Ishikawa (cell line): ENCODE results near the gene CA10.

ENCODE experiments used
- CEBPB ChIP-seq: IDR thresholded peaks from 2 replicates; pipeline ENCODE4 v1.6.1; 2012
- CREB1 ChIP-seq: IDR thresholded peaks from 2 replicates; pipeline ENCODE4 v1.6.1; 2012; ENCODE audit warnings: low read depth
- EGR1 ChIP-seq: IDR thresholded peaks from 2 replicates; pipeline ENCODE4 v1.6.1; 2012
- EP300 ChIP-seq: IDR thresholded peaks from 2 replicates; pipeline ENCODE4 v1.6.1; 2012; ENCODE audit warnings: borderline replicate concordance
- FOXM1 ChIP-seq: IDR thresholded peaks from 2 replicates; pipeline ENCODE4 v1.6.1; 2012; ENCODE audit warnings: low read depth, borderline replicate concordance
- NFIC ChIP-seq: IDR thresholded peaks from 2 replicates; pipeline ENCODE4 v1.6.1; 2012
- RAD21 ChIP-seq: IDR thresholded peaks from 2 replicates; pipeline ENCODE4 v1.6.1; 2012; ENCODE audit warnings: low read depth
- TAF1 ChIP-seq: IDR thresholded peaks from 2 replicates; pipeline ENCODE4 v1.6.1; 2012; ENCODE audit warnings: low read depth, mild to moderate bottlenecking
- TCF12 ChIP-seq: IDR thresholded peaks from 2 replicates; pipeline ENCODE4 v1.6.1; 2012; ENCODE audit warnings: low read depth
- TEAD4 ChIP-seq: IDR thresholded peaks from 2 replicates; pipeline ENCODE4 v1.6.1; 2012
- YY1 ChIP-seq: IDR thresholded peaks from 2 replicates; pipeline ENCODE4 v1.6.1; 2012; ENCODE audit warnings: low read depth
- ZBTB7A ChIP-seq: IDR thresholded peaks from 2 replicates; pipeline ENCODE4 v1.6.1; 2012; ENCODE audit warnings: low read depth
- TF ChIP-seq, protein P1 (sequence below): IDR thresholded peaks from 2 replicates; pipeline ENCODE4 v1.6.1; 2012; ENCODE audit warnings: low read depth, mild to moderate bottlenecking
- TF ChIP-seq, protein P2 (sequence below): IDR thresholded peaks from 2 replicates; pipeline ENCODE4 v1.6.1; 2012
- TF ChIP-seq, protein P3 (sequence below): IDR thresholded peaks from 2 replicates; pipeline ENCODE4 v1.6.1; 2012

CA10 gene

DNA sequence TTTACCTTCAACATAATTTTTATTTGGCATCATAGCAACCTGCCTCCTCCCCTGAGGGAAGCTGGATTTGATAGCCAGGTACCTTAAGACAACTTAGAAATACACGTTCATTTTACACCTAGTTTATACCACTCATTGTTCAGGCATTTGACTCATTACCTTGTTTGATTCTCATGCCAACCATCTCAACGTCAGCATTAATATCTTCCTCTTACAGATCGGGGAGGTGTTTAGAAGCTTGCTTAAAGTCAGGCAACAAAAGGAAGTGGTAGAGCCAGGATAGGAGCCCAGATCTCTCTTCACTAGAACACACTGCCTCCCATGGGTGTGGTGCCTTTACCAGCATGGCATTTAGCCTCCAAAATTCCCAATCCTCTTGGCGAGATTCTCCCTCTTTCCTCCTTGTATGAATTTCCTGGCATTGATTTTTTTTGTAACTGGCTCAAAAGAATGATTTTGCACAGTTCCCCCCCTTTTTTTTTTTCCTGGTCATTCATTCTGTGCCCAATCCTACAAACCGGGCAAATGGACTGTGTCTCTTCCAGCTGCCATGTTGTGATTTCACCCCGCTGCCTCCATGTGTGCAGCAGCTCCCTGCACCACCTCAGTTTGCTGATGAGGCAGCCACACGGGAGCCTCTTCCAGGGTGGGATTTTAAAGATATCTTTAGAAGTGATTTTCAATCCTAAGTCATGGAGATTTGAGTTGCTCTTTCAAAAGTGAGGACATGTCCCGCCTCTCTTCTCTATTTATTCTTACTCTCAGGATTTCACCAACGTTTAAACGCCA is 514.6 kb downstream of the CA10 start:
- TF ChIP-seq TAF1 (no peak), EGR1 (no peak), NFIC (no peak), YY1 (no peak)
- TF ChIP-seq, protein P1, sequence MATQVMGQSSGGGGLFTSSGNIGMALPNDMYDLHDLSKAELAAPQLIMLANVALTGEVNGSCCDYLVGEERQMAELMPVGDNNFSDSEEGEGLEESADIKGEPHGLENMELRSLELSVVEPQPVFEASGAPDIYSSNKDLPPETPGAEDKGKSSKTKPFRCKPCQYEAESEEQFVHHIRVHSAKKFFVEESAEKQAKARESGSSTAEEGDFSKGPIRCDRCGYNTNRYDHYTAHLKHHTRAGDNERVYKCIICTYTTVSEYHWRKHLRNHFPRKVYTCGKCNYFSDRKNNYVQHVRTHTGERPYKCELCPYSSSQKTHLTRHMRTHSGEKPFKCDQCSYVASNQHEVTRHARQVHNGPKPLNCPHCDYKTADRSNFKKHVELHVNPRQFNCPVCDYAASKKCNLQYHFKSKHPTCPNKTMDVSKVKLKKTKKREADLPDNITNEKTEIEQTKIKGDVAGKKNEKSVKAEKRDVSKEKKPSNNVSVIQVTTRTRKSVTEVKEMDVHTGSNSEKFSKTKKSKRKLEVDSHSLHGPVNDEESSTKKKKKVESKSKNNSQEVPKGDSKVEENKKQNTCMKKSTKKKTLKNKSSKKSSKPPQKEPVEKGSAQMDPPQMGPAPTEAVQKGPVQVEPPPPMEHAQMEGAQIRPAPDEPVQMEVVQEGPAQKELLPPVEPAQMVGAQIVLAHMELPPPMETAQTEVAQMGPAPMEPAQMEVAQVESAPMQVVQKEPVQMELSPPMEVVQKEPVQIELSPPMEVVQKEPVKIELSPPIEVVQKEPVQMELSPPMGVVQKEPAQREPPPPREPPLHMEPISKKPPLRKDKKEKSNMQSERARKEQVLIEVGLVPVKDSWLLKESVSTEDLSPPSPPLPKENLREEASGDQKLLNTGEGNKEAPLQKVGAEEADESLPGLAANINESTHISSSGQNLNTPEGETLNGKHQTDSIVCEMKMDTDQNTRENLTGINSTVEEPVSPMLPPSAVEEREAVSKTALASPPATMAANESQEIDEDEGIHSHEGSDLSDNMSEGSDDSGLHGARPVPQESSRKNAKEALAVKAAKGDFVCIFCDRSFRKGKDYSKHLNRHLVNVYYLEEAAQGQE = no peak

DNA sequence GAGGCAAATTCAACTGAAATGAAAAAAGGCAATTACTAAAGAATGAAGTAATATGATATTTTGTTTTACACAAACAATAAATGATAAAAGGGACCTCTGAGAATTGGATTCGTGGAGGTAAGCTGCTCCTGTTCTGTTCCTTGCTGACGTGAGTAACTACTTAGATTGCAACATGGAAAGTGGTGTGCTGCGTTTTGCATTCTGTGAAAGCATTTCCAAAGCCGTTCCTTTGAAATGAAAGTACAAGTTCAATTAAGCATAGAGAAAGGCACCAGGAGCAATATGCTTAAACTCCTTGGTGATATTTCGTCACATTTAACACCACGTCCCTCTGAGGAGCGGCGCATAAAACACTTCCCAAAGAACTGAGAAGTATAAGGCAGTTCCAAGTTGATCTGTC is 516.5 kb downstream of the CA10 start:
- no peak for TF ChIP-seq FOXM1
- TF ChIP-seq, protein P1 = no peak
- no peak for TF ChIP-seq TEAD4
- TF ChIP-seq CREB1 = no peak
- TF ChIP-seq CEBPB = no peak
- no peak for TF ChIP-seq TCF12
- TF ChIP-seq, protein P2, sequence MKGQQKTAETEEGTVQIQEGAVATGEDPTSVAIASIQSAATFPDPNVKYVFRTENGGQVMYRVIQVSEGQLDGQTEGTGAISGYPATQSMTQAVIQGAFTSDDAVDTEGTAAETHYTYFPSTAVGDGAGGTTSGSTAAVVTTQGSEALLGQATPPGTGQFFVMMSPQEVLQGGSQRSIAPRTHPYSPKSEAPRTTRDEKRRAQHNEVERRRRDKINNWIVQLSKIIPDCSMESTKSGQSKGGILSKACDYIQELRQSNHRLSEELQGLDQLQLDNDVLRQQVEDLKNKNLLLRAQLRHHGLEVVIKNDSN = no peak
- TF ChIP-seq NFIC = no peak
- TF ChIP-seq, protein P3, sequence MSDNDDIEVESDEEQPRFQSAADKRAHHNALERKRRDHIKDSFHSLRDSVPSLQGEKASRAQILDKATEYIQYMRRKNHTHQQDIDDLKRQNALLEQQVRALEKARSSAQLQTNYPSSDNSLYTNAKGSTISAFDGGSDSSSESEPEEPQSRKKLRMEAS = no peak
- TF ChIP-seq EP300 = no peak
- no peak for TF ChIP-seq EGR1
- TF ChIP-seq RAD21 = no peak
- no peak for TF ChIP-seq ZBTB7A
- no peak for TF ChIP-seq YY1
- TF ChIP-seq TAF1 = no peak

DNA sequence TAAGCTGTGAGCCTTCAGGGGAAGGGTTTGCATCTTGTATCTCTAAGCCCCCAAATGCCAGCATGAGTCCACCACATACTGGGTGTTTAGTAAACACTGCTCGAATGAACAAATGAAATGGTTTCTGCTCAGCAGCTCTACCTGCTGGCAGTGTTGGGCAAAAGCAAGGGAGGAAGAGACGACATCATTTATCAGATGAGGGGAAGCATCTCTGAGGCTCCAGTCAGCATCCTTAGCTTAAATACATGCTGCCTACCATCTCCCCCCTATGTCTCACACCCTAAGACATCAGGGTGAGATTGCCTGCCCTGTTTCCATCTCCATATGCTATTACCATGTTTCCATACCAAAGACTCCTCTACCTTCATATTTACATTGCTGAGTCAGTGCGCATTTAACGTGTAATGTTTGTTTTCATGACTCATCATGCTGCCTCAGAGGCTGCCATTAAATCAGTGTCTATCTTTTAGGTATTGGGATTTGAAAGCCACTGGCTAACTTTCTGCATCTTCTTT is 518.3 kb downstream of the CA10 start:
- TF ChIP-seq EGR1 = no peak
- TF ChIP-seq RAD21 = no peak
- TF ChIP-seq, protein P3 = no peak
- TF ChIP-seq EP300 = no peak
- TF ChIP-seq TEAD4 = no peak
- TF ChIP-seq YY1 = no peak
- TF ChIP-seq, protein P1 = no peak
- no peak for TF ChIP-seq TCF12
- no peak for TF ChIP-seq FOXM1
- no peak for TF ChIP-seq TAF1
- no peak for TF ChIP-seq ZBTB7A
- TF ChIP-seq CEBPB = no peak
- TF ChIP-seq, protein P2 = no peak
- TF ChIP-seq NFIC = no peak
- no peak for TF ChIP-seq CREB1

DNA sequence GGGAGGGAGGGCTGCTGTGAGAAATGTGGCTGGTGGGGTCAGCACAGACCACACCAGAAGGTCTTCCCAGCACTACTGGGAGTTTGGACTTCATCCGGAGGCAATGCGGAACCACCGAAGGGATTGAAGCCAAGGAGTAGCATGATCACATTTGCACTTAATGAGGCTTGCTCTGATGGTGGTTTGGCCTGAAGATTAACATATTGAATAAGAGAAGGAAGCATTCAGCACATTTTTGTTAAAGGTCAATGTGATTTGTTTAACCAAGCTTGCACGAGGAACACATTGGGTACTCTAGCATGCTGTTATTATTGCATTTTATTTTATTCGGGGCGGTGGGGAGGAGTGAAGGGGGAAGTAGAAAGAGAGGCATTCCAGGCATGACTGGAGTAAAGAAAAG is 519.5 kb downstream of the CA10 start:
- TF ChIP-seq TCF12 = no peak
- TF ChIP-seq, protein P3 = no peak
- TF ChIP-seq FOXM1 = no peak
- no peak for TF ChIP-seq EGR1
- no peak for TF ChIP-seq EP300
- no peak for TF ChIP-seq CREB1
- no peak for TF ChIP-seq ZBTB7A
- no peak for TF ChIP-seq RAD21
- no peak for TF ChIP-seq TAF1
- TF ChIP-seq, protein P2 = no peak
- TF ChIP-seq CEBPB = no peak
